Measurements from ENCODE around the gene CASKIN2.

Gene CASKIN2

DNA sequence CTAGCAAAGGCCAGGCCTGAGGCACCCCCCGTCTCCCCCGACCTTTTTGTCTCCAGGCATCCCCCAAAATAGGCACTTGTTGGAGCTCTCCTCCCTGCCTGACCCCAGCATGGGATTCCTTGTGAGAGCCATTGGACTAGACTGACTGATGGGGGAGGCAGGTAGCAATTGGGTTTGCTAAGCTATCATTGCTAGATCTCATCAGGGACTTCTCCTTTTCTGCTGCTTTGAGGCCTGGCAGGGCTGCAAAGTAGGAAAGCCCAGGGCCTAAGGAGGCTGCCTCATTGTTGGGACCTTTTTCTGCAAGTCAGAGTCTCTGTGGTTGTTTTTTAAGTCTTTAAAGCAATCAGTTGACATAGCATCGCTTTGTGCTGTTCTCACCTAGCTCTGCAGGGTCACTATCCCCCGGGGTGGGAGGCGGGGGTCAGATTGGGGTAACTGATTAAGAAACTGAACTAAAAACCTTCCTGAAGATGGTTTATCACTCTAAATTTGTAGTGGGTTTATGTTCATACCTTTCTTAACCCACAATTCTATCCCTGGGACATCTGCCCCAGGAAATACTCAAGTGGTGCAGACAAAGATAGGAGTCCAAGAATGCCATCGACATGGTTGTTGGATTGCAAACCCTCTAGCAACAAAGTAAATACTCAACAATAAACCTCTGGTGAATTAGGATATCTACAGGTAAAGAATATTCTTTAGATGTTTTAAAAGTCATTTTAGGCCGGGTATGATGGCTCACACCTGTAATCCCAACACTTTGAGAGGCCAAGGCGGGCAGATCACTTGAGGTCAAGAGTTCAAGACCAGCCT is 38.2 kb upstream of the CASKIN2 start:
- TF ChIP-seq, protein P1, sequence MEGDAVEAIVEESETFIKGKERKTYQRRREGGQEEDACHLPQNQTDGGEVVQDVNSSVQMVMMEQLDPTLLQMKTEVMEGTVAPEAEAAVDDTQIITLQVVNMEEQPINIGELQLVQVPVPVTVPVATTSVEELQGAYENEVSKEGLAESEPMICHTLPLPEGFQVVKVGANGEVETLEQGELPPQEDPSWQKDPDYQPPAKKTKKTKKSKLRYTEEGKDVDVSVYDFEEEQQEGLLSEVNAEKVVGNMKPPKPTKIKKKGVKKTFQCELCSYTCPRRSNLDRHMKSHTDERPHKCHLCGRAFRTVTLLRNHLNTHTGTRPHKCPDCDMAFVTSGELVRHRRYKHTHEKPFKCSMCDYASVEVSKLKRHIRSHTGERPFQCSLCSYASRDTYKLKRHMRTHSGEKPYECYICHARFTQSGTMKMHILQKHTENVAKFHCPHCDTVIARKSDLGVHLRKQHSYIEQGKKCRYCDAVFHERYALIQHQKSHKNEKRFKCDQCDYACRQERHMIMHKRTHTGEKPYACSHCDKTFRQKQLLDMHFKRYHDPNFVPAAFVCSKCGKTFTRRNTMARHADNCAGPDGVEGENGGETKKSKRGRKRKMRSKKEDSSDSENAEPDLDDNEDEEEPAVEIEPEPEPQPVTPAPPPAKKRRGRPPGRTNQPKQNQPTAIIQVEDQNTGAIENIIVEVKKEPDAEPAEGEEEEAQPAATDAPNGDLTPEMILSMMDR (IDR thresholded peaks at IDR 0.05; ENCODE audit: unreplicated experiment in 3 of 3): no peak
- no peaks in the 10 kb centered on the region for H3K9me3 Mint-ChIP-seq
- H3K27me3 Mint-ChIP-seq (ENCODE audit: low read depth): no peaks in the 10 kb centered on the region
- H3K4me3 Mint-ChIP-seq: no peak overlapping the region
- H3K36me3 Mint-ChIP-seq (ENCODE audit: low read depth): no peaks in the 10 kb centered on the region
- H3K4me1 Mint-ChIP-seq: peaks cover 23% of the 10 kb centered on the region
- peak overlapping the region; percentile 81 to 93 (median 89) for H3K27ac Mint-ChIP-seq

DNA sequence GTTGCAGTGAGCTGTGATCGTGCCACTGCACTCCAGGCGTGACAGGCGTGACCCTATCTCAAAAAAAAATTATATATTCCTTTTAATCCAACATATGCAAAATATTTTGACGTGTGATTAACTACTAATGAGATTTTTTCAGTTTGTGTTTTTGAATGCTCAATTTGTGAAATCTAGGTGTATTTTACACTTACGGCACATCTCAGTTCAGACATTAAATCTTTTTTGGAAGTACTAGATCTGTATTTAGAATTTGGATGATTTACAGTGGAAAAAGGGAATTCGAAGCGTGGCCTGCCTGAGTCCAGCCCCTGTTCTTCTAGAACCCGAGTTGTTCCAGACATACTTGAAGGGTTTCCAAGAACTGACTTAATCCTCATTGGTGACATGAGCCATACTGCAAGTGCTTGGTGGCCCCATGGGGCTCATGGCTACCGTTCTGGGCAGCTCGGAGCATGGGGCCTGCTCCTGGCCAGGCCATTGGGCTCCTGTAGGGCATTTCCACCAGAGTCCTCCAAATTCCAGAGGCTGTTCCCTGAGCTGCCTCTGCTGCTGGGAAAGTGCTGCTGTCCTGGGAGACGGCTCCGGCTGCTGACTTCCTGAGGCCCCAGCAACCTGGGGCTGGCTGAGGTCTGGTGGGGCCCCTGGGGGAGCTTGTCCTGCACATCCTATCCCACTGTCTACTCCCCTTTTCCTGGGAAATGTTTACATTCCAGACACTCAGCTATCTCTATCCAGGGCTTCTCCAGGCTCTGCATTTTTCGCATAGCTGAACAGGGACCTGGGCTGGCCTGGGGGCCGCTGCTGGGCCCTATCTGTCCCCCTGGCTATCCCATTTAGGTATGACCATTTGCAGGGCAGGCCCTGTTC is 37.3 kb upstream of the CASKIN2 start:
- Mint-ChIP-seq H3K27me3 (ENCODE audit: low read depth) (no peaks in the 10 kb centered on the region), H3K4me3 (peak overlapping the region in 1 of 3 experiments; percentile 14), H3K4me1 (peaks cover 23% of the 10 kb centered on the region), H3K9me3 (no peaks in the 10 kb centered on the region), H3K27ac (peak overlapping the region; percentile 81 to 93 (median 89)), H3K36me3 (ENCODE audit: low read depth) (no peaks in the 10 kb centered on the region)
- TF ChIP-seq, protein P1 (IDR thresholded peaks at IDR 0.05; ENCODE audit: unreplicated experiment in 3 of 3): no peak

DNA sequence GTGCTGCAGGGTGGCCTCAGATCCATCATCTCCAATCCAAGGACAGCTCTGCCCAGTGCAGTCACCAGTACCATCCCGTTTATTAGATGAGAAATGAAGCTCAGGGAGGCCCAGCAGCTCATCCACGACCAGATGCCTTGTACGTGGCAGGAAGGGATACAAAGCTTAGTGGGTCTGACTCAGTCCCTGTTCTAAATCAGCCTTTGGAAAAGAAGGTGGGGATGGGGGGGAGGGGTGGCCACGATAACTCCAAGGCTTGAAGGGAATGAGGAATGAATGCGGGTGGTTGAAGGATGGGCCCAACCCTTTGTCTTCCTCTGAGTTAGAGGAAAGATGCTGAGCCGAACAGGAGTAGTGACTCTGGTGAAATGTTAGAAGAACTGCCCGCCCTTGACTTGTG is 35.9 kb upstream of the CASKIN2 start:
- TF ChIP-seq, protein P1 (IDR thresholded peaks at IDR 0.05; ENCODE audit: unreplicated experiment in 3 of 3): no peak
- peak overlapping the region; percentile 31 to 82 (median 67) for H3K27ac Mint-ChIP-seq
- no peak overlapping the region for H3K4me3 Mint-ChIP-seq
- H3K4me1 Mint-ChIP-seq: peaks cover 20% of the 10 kb centered on the region
- no peaks in the 10 kb centered on the region for H3K27me3 Mint-ChIP-seq (ENCODE audit: low read depth)
- no peaks in the 10 kb centered on the region for H3K36me3 Mint-ChIP-seq (ENCODE audit: low read depth)
- H3K9me3 Mint-ChIP-seq: no peaks in the 10 kb centered on the region

DNA sequence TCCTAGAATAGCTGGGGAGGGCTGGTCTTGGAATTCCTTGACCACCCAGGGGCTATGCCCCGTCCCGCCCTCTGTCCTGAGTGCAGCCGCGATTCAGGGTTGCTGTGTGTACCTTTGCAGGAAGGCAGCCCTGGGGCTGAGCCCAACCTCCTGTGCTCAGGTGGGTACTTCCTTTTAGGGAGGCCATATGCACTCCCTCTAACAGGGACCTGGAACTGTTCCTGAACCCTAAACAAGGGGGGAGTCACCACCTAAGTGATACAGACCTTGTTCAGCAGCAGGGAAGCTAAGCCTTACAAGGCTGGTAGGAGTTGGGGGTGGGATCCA is 34.8 kb upstream of the CASKIN2 start:
- Mint-ChIP-seq H3K27me3 (ENCODE audit: low read depth) (no peaks in the 10 kb centered on the region), H3K27ac (peak overlapping the region; percentile 31 to 95 (median 74)), H3K4me1 (peaks cover 20% of the 10 kb centered on the region), H3K4me3 (no peak overlapping the region), H3K36me3 (ENCODE audit: low read depth) (no peaks in the 10 kb centered on the region), H3K9me3 (no peaks in the 10 kb centered on the region)
- TF ChIP-seq, protein P1 (IDR thresholded peaks at IDR 0.05; ENCODE audit: unreplicated experiment in 3 of 3): no peak

DNA sequence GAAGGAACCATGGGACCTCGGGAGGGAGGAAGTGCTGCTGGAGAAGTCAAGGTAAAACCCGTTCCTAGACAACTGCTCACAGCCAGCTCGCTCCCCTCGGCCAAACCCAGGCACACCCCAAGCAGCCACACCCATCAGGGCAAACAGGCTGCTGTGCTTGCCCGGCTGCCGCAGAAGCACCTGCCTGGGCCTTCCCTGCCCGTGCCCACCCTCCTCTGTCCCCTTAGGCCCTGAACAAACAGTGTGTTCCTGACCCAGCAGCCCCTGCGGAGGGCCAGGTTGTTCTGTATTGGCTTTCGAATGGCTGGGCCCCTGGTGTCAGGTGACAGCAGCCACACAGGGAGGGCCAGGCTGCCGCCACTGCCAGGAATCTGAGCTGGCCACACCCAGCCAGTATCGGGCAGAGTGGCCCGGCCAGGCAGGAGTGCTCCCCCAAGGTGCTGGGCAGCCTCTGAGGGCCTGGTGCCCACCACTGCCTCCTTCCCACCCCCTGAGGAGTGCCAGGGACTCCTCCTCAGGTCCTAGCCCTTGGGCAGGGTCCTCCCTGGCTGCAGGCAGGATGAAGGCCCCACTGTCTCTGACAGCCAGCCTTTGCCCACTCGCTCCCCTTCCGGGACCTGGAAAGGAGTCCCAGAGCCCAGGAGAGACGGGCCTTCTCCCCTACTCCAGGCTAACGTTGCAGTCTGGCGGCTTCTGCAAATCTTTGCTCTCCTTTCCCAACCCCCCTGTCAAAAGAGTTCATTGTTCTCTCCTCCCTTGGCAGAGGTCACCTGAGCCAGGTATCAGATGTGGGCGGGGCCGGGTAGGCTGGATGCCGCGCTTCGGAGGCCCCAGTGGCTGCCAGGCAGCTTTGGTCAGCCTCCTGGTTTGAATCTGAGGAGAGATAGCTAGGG is 34.2 kb upstream of the CASKIN2 start:
- H3K4me1 Mint-ChIP-seq: peaks cover 20% of the 10 kb centered on the region
- H3K27ac Mint-ChIP-seq: peak overlapping the region; percentile 31 to 95 (median 74)
- H3K36me3 Mint-ChIP-seq (ENCODE audit: low read depth): no peaks in the 10 kb centered on the region
- no peaks in the 10 kb centered on the region for H3K27me3 Mint-ChIP-seq (ENCODE audit: low read depth)
- TF ChIP-seq, protein P1 (IDR thresholded peaks at IDR 0.05; ENCODE audit: unreplicated experiment in 3 of 3): no peak
- H3K4me3 Mint-ChIP-seq: no peak overlapping the region
- H3K9me3 Mint-ChIP-seq: no peaks in the 10 kb centered on the region

Measured in nephron (organoid).